Measurements from ENCODE around the gene AXDND1. TPM values are rescaled to one million over a fixed set of nuclear protein-coding genes. Genes with fewer than 3 reads are reported as not detected.

Gene AXDND1
- total RNA-seq, 1 donor from 2014 or later: 1.1 TPM

DNA sequence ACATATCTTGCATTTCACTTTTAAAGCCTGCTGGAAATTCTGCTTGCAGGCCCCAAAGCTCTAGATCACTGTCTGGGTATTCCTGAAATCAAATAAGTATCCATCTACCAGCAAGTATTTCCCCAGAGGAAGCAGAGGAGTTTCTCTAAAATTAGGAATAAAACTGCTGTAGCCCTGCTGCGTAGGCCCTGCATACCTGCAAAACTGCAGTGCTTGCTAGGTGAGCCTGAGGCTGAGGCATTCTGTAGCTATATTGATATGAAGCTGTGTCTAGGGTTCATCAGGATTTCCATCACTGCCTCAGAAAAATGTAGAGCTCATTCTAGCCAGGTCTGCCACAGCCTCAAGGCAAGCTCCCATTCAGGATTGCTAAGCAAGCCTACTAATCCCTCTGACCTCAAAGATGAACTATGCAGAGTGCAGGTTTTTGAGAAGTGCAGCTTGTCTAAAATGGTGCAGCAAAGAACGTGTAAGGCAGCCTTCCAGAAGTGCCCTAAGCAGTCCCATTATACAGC lies 181.3 kb downstream of the AXDND1 start:
- Mint-ChIP-seq H3K4me3 (ENCODE audit: unreplicated experiment) (no peak overlapping the region), H3K4me1 (ENCODE audit: low read depth, unreplicated experiment) (peaks cover 20% of the 10 kb centered on the region), H3K36me3 (ENCODE audit: low read depth, unreplicated experiment) (peaks cover 2% of the 10 kb centered on the region), H3K27ac (ENCODE audit: unreplicated experiment) (no peak overlapping the region), H3K9me3 (ENCODE audit: unreplicated experiment) (peaks cover 3% of the 10 kb centered on the region), H3K27me3 (ENCODE audit: low read depth, unreplicated experiment) (peaks cover 6% of the 10 kb centered on the region)
- no peak overlapping the region for H3K9ac ChIP-seq (ENCODE audit: low read length)
- H2AFZ ChIP-seq (ENCODE audit: low read depth, low read length): no peak overlapping the region
- H3K4me1 ChIP-seq (ENCODE audit: insufficient read depth, low read length): peaks cover 4% of the 10 kb centered on the region
- no peak overlapping the region for H3K4me2 ChIP-seq (ENCODE audit: low read length)
- no peaks in the 10 kb centered on the region for H4K20me1 ChIP-seq (ENCODE audit: insufficient read depth, low read length)
- no peak overlapping the region for H3K27ac ChIP-seq (ENCODE audit: low read depth, low read length)
- H3K4me3 ChIP-seq (ENCODE audit: insufficient read depth, low read depth, low read length): no peak overlapping the region
- H3K79me2 ChIP-seq (ENCODE audit: insufficient read depth, low read length): no peaks in the 10 kb centered on the region
- FAIRE-seq (no peak), DNase-seq (ENCODE audit: low read depth) (no peak)
- TF ChIP-seq EZH2 (IDR thresholded peaks at IDR 0.05; ENCODE audit: insufficient read depth, low read length) (no peak), CTCF (IDR thresholded peaks at IDR 0.05; ENCODE audit: insufficient read depth, low read depth, low read length) (no peak)
- H3K27me3 ChIP-seq (ENCODE audit: insufficient read depth, low read length): no peaks in the 10 kb centered on the region
- H3K9me3 ChIP-seq (ENCODE audit: insufficient read depth, low read depth, low read length): no peaks in the 10 kb centered on the region
- H3K36me3 ChIP-seq (ENCODE audit: insufficient read depth, low read length): no peaks in the 10 kb centered on the region

DNA sequence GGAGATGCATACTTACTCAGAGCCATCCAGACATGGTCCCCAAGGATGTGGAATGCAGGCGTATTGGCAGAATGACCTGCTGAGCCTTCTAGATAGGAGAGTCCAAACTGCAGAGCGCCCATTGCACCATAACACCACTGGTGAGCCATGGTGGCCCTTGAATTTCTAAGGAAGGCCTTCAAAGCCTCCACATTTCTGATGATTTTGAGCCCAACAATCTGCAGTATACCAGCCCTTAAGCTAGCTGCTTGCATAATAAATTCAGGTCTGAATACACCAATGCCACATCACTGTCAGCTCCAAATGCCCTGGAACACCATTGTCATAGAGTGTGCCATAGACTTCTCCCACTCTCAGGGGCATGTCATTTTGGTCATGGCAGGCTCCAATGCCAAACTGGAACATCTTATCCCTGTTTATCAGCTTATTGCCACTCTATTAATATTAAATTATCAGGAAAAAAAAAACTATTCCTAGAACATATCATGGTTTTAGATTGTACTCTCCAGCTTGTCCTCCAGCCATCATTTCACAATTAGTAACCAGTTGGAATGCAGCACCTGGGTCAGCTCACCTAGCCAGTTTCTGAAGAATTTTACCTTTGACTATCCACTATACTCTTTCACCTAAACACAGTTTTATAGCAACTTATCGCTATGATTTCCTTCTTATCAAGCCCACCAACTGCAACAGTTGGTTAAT lies 183.0 kb downstream of the AXDND1 start:
- no peak overlapping the region for H3K27ac ChIP-seq (ENCODE audit: low read depth, low read length)
- H3K4me3 ChIP-seq (ENCODE audit: insufficient read depth, low read depth, low read length): no peak overlapping the region
- H3K9me3 ChIP-seq (ENCODE audit: insufficient read depth, low read depth, low read length): no peaks in the 10 kb centered on the region
- TF ChIP-seq CTCF (IDR thresholded peaks at IDR 0.05; ENCODE audit: insufficient read depth, low read depth, low read length): no peak
- no peak overlapping the region for H3K9ac ChIP-seq (ENCODE audit: low read length)
- H3K9me3 Mint-ChIP-seq (ENCODE audit: unreplicated experiment): peaks cover 3% of the 10 kb centered on the region
- no peak for FAIRE-seq
- H3K79me2 ChIP-seq (ENCODE audit: insufficient read depth, low read length): no peaks in the 10 kb centered on the region
- peaks cover 6% of the 10 kb centered on the region for H3K27me3 Mint-ChIP-seq (ENCODE audit: low read depth, unreplicated experiment)
- no peaks in the 10 kb centered on the region for H3K36me3 ChIP-seq (ENCODE audit: insufficient read depth, low read length)
- peaks cover 4% of the 10 kb centered on the region for H3K4me1 ChIP-seq (ENCODE audit: insufficient read depth, low read length)
- H4K20me1 ChIP-seq (ENCODE audit: insufficient read depth, low read length): no peaks in the 10 kb centered on the region
- no peak overlapping the region for H3K4me3 Mint-ChIP-seq (ENCODE audit: unreplicated experiment)
- DNase-seq (ENCODE audit: low read depth): no peak
- no peak overlapping the region for H2AFZ ChIP-seq (ENCODE audit: low read depth, low read length)
- peaks cover 2% of the 10 kb centered on the region for H3K36me3 Mint-ChIP-seq (ENCODE audit: low read depth, unreplicated experiment)
- no peak overlapping the region for H3K27ac Mint-ChIP-seq (ENCODE audit: unreplicated experiment)
- H3K4me1 Mint-ChIP-seq (ENCODE audit: low read depth, unreplicated experiment): peaks cover 20% of the 10 kb centered on the region
- no peak overlapping the region for H3K4me2 ChIP-seq (ENCODE audit: low read length)
- H3K27me3 ChIP-seq (ENCODE audit: insufficient read depth, low read length): no peaks in the 10 kb centered on the region

DNA sequence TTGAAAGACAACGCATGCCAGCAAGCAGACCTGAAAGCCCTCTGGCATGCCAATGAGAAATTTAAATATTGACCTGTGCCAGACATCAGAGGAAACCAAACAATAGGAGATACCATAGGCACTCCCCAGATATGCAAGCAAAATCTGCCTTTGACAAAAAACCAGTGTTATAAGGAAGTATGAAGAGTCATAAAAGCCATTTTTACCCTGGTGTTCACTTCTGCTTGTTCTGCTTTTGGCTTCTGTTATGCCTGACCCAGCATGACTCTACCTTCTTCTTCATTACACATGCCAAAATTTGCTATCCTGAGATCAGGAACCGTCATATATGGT lies 183.6 kb downstream of the AXDND1 start:
- Histone ChIP-seq H4K20me1 (ENCODE audit: insufficient read depth, low read length) (no peaks in the 10 kb centered on the region), H3K36me3 (ENCODE audit: insufficient read depth, low read length) (no peaks in the 10 kb centered on the region), H3K4me1 (ENCODE audit: insufficient read depth, low read length) (peaks cover 4% of the 10 kb centered on the region), H3K9me3 (ENCODE audit: insufficient read depth, low read depth, low read length) (no peaks in the 10 kb centered on the region), H2AFZ (ENCODE audit: low read depth, low read length) (no peak overlapping the region), H3K9ac (ENCODE audit: low read length) (no peak overlapping the region), H3K4me2 (ENCODE audit: low read length) (no peak overlapping the region), H3K27ac (ENCODE audit: low read depth, low read length) (no peak overlapping the region), H3K79me2 (ENCODE audit: insufficient read depth, low read length) (no peaks in the 10 kb centered on the region), H3K27me3 (ENCODE audit: insufficient read depth, low read length) (no peaks in the 10 kb centered on the region), H3K4me3 (ENCODE audit: insufficient read depth, low read depth, low read length) (no peak overlapping the region)
- Mint-ChIP-seq H3K27ac (ENCODE audit: unreplicated experiment) (no peak overlapping the region), H3K4me3 (ENCODE audit: unreplicated experiment) (no peak overlapping the region), H3K27me3 (ENCODE audit: low read depth, unreplicated experiment) (peaks cover 4% of the 10 kb centered on the region), H3K9me3 (ENCODE audit: unreplicated experiment) (peaks cover 3% of the 10 kb centered on the region), H3K4me1 (ENCODE audit: low read depth, unreplicated experiment) (peaks cover 20% of the 10 kb centered on the region), H3K36me3 (ENCODE audit: low read depth, unreplicated experiment) (peaks cover 2% of the 10 kb centered on the region)
- FAIRE-seq (no peak), DNase-seq (ENCODE audit: low read depth) (no peak)
- TF ChIP-seq EZH2 (IDR thresholded peaks at IDR 0.05; ENCODE audit: insufficient read depth, low read length) (no peak), CTCF (IDR thresholded peaks at IDR 0.05; ENCODE audit: insufficient read depth, low read depth, low read length) (no peak)

Data from astrocyte (in vitro differentiated cells and primary cell).